Measurements from ENCODE around the gene RETREG1. TPM values are rescaled to one million over a fixed set of nuclear protein-coding genes. Genes with fewer than 3 reads are reported as not detected.

RETREG1 gene
- total and polyA plus RNA-seq, 2 experiments from 2014 or later, result 2.3 to 3.6 TPM

GRCh38 chr5:16467363-16468219 is 149.2 kb downstream of the RETREG1 start (continued):
- TF ChIP-seq ZNF462 (CRISPR knock-in tag; IDR thresholded peaks at IDR 0.05) (no peak), CTCF (conservative IDR thresholded peaks at IDR 0.05; ENCODE audit: low read depth in 2 of 2) (no peak), POLR2AphosphoS5 (IDR thresholded peaks at IDR 0.05; ENCODE audit: low read depth) (no peak), STAT1 (IDR thresholded peaks at IDR 0.05; ENCODE audit: unreplicated experiment) (no peak)

Data from GM23338 (cell line).